Islet of Langerhans (tissue), 1 donor: ENCODE results near the gene TPD52L1.

Experiments used
- FAIRE-seq: peaks from one replicate; lab custom pipeline; 2011; peaks lifted over from hg19 to GRCh38; lab: Jason Lieb, UNC

TPD52L1 gene

GRCh38 chr6:125182237-125183008, 28.9 kb downstream of the TPD52L1 start:
- FAIRE-seq, result no peak

GRCh38 chr6:125183391-125183790, 29.8 kb downstream of the TPD52L1 start:
- FAIRE-seq, result no peak

- FAIRE-seq, result no peak
Observed at GRCh38 chr6:125188037-125188436, 34.5 kb downstream of the TPD52L1 start.

- FAIRE-seq, result no peak
Observed at GRCh38 chr6:125188594-125189203, 35.1 kb downstream of the TPD52L1 start.

GRCh38 chr6:125189494-125189893, 35.9 kb downstream of the TPD52L1 start:
- FAIRE-seq, result no peak

GRCh38 chr6:125190667-125191066, 37.1 kb downstream of the TPD52L1 start:
- no peak for FAIRE-seq

GRCh38 chr6:125191916-125192609, 38.5 kb downstream of the TPD52L1 start:
- peak; percentile 9 for FAIRE-seq

GRCh38 chr6:125192610-125192930, 39.0 kb downstream of the TPD52L1 start:
- FAIRE-seq, result no peak

- FAIRE-seq, result no peak
Observed at GRCh38 chr6:125193208-125193607, 39.6 kb downstream of the TPD52L1 start.

GRCh38 chr6:125194941-125195340, 41.4 kb downstream of the TPD52L1 start:
- no peak for FAIRE-seq

GRCh38 chr6:125195526-125195925, 42.0 kb downstream of the TPD52L1 start:
- FAIRE-seq, result no peak

- no peak for FAIRE-seq
Observed at GRCh38 chr6:125196613-125197012, 43.0 kb downstream of the TPD52L1 start.

GRCh38 chr6:125197795-125198269, 44.3 kb downstream of the TPD52L1 start:
- FAIRE-seq, result no peak

- no peak for FAIRE-seq
Observed at GRCh38 chr6:125198398-125198937, 44.9 kb downstream of the TPD52L1 start.

GRCh38 chr6:125200941-125201340, 47.4 kb downstream of the TPD52L1 start:
- no peak for FAIRE-seq

- no peak for FAIRE-seq
Observed at GRCh38 chr6:125201961-125202729, 48.6 kb downstream of the TPD52L1 start.

- no peak for FAIRE-seq
Observed at GRCh38 chr6:125203395-125203794, 49.8 kb downstream of the TPD52L1 start.

- peak; percentile 9 for FAIRE-seq
Observed at GRCh38 chr6:125205931-125206330, 52.4 kb downstream of the TPD52L1 start.

- FAIRE-seq, result no peak
Observed at GRCh38 chr6:125206389-125206788, 52.8 kb downstream of the TPD52L1 start.

GRCh38 chr6:125207956-125208355, 54.4 kb downstream of the TPD52L1 start:
- no peak for FAIRE-seq

- no peak for FAIRE-seq
Observed at GRCh38 chr6:125208625-125209249, 55.2 kb downstream of the TPD52L1 start.

GRCh38 chr6:125210667-125211066, 57.1 kb downstream of the TPD52L1 start:
- FAIRE-seq, result no peak
